ENCODE measurements around the gene TRIM40.
A peak's percentile ranks its signal among the peaks of the same experiment; 100 is the strongest.

TRIM40 gene

GRCh38 chr6:30102414-30102969, 33.4 kb upstream of the TRIM40 start:
- Histone ChIP-seq H3K4me3 (ENCODE audit: low read depth, low read length) (peak overlapping the region; percentile 48), H3K36me3 (replicated peaks) (no peaks in the 10 kb centered on the region), H3K27ac (no peak overlapping the region), H3K27me3 (replicated peaks) (peaks cover 48% of the 10 kb centered on the region)
- in situ Hi-C loops (cut with HindIII; ENCODE audit: low pct_ligation_motif_present, low sequenced_read_pairs), result no loop called here
- TF ChIP-seq CTCF (IDR thresholded peaks at IDR 0.05; ENCODE audit: low read depth, low read length, missing control alignments), result no peak
- DNase-seq, result no peak

GRCh38 chr6:30102970-30103871, 32.7 kb upstream of the TRIM40 start:
- Histone ChIP-seq H3K36me3 (replicated peaks) (no peaks in the 10 kb centered on the region), H3K27ac (no peak overlapping the region), H3K4me3 (ENCODE audit: low read depth, low read length) (peak overlapping the region; percentile 35), H3K27me3 (replicated peaks) (peaks cover 46% of the 10 kb centered on the region)
- in situ Hi-C loops (cut with HindIII; ENCODE audit: low pct_ligation_motif_present, low sequenced_read_pairs), result no loop called here
- TF ChIP-seq CTCF (IDR thresholded peaks at IDR 0.05; ENCODE audit: low read depth, low read length, missing control alignments), result peak; percentile 92
- DNase-seq, result peak; percentile 85

GRCh38 chr6:30103872-30104179, 32.1 kb upstream of the TRIM40 start:
- in situ Hi-C loops (cut with HindIII; ENCODE audit: low pct_ligation_motif_present, low sequenced_read_pairs), result no loop called here
- H3K27me3 ChIP-seq (replicated peaks), result peaks cover 40% of the 10 kb centered on the region
- TF ChIP-seq CTCF (IDR thresholded peaks at IDR 0.05; ENCODE audit: low read depth, low read length, missing control alignments), result no peak
- no peaks in the 10 kb centered on the region for H3K36me3 ChIP-seq (replicated peaks)
- no peak overlapping the region for H3K4me3 ChIP-seq (ENCODE audit: low read depth, low read length)
- no peak for DNase-seq
- H3K27ac ChIP-seq, result no peak overlapping the region

- H3K27ac ChIP-seq, result no peak overlapping the region
- no peak for DNase-seq
- in situ Hi-C loops (cut with HindIII; ENCODE audit: low pct_ligation_motif_present, low sequenced_read_pairs), result no loop called here
- peaks cover 35% of the 10 kb centered on the region for H3K27me3 ChIP-seq (replicated peaks)
- no peak overlapping the region for H3K4me3 ChIP-seq (ENCODE audit: low read depth, low read length)
- TF ChIP-seq CTCF (IDR thresholded peaks at IDR 0.05; ENCODE audit: low read depth, low read length, missing control alignments), result no peak
- H3K36me3 ChIP-seq (replicated peaks), result no peaks in the 10 kb centered on the region
Measured at GRCh38 chr6:30104661-30105060, 31.3 kb upstream of the TRIM40 start.

GRCh38 chr6:30111266-30111856, 24.6 kb upstream of the TRIM40 start:
- TF ChIP-seq CTCF (IDR thresholded peaks at IDR 0.05; ENCODE audit: low read depth, low read length, missing control alignments), result no peak
- no peak for DNase-seq
- in situ Hi-C loops (cut with HindIII; ENCODE audit: low pct_ligation_motif_present, low sequenced_read_pairs), result no loop called here
- H3K27ac ChIP-seq, result no peak overlapping the region
- H3K27me3 ChIP-seq (replicated peaks), result peaks cover 20% of the 10 kb centered on the region
- H3K36me3 ChIP-seq (replicated peaks), result no peaks in the 10 kb centered on the region
- no peak overlapping the region for H3K4me3 ChIP-seq (ENCODE audit: low read depth, low read length)
